ENCODE results near the gene SMO. TPM values are rescaled to one million over a fixed set of nuclear protein-coding genes. Genes with fewer than 3 reads are reported as not detected.

Gene SMO
- total RNA-seq, 1 experiment from 2014 or later: 40.3 TPM

GRCh38 chr7:129238546-129238945 lies 50.1 kb downstream of the SMO start:
- H3K27me3 ChIP-seq (replicated peaks; ENCODE audit: insufficient read depth, low read depth, low read length, poor library complexity): no peaks in the 10 kb centered on the region
- H3K4me3 ChIP-seq (ENCODE audit: low read depth, low read length, poor library complexity, severe bottlenecking): no peak overlapping the region
- no peaks in the 10 kb centered on the region for H3K36me3 ChIP-seq (ENCODE audit: insufficient read depth, low read length, poor library complexity, severe bottlenecking)
- no TSS peak for BruUV-seq (replicated peaks)
- no peak for TF ChIP-seq CTCF (conservative IDR thresholded peaks at IDR 0.05; ENCODE audit: low read depth, low read length)
- TF ChIP-seq EZH2 (IDR thresholded peaks at IDR 0.05; ENCODE audit: borderline replicate concordance, low read depth, low read length, poor library complexity, severe bottlenecking): no peak
- H3K27ac ChIP-seq (ENCODE audit: low read depth, low read length, poor library complexity, severe bottlenecking): no peak overlapping the region
- intact Hi-C loops (cut with micrococcal nuclease; ENCODE audit: unreplicated experiment): no loop called here
- CTCF ChIA-PET: interaction anchor here (0.5 kb wide), 1 partner anchor 9 kb away, joined by 9 read pairs; no protein-coding TSS in a partner anchor
- no peaks in the 10 kb centered on the region for H3K4me1 ChIP-seq (ENCODE audit: insufficient read depth, low read length, poor library complexity, severe bottlenecking)
- POLR2A ChIA-PET (ENCODE audit: low non-redundant PET): no interaction called here
- DNase-seq (ENCODE audit: low spot score): no peak
- no peaks in the 10 kb centered on the region for H3K9me3 ChIP-seq (ENCODE audit: low read depth, low read length, poor library complexity, severe bottlenecking)

GRCh38 chr7:129240119-129240820 lies 51.8 kb downstream of the SMO start:
- H3K36me3 ChIP-seq (ENCODE audit: insufficient read depth, low read length, poor library complexity, severe bottlenecking): no peaks in the 10 kb centered on the region
- H3K4me3 ChIP-seq (ENCODE audit: low read depth, low read length, poor library complexity, severe bottlenecking): no peak overlapping the region
- CTCF ChIA-PET: no interaction called here
- H3K9me3 ChIP-seq (ENCODE audit: low read depth, low read length, poor library complexity, severe bottlenecking): no peaks in the 10 kb centered on the region
- H3K27me3 ChIP-seq (replicated peaks; ENCODE audit: insufficient read depth, low read depth, low read length, poor library complexity): no peaks in the 10 kb centered on the region
- POLR2A ChIA-PET (ENCODE audit: low non-redundant PET): no interaction called here
- H3K27ac ChIP-seq (ENCODE audit: low read depth, low read length, poor library complexity, severe bottlenecking): no peak overlapping the region
- BruUV-seq (replicated peaks): no TSS peak
- no peaks in the 10 kb centered on the region for H3K4me1 ChIP-seq (ENCODE audit: insufficient read depth, low read length, poor library complexity, severe bottlenecking)
- TF ChIP-seq EZH2 (IDR thresholded peaks at IDR 0.05; ENCODE audit: borderline replicate concordance, low read depth, low read length, poor library complexity, severe bottlenecking): no peak
- no peak for TF ChIP-seq CTCF (conservative IDR thresholded peaks at IDR 0.05; ENCODE audit: low read depth, low read length)
- DNase-seq (ENCODE audit: low spot score): no peak
- intact Hi-C loops (cut with micrococcal nuclease; ENCODE audit: unreplicated experiment): no loop called here

- no peak for DNase-seq (ENCODE audit: low spot score)
- no peak overlapping the region for H3K4me3 ChIP-seq (ENCODE audit: low read depth, low read length, poor library complexity, severe bottlenecking)
- POLR2A ChIA-PET (ENCODE audit: low non-redundant PET): no interaction called here
- intact Hi-C loops (cut with micrococcal nuclease; ENCODE audit: unreplicated experiment): no loop called here
- no peaks in the 10 kb centered on the region for H3K9me3 ChIP-seq (ENCODE audit: low read depth, low read length, poor library complexity, severe bottlenecking)
- H3K27ac ChIP-seq (ENCODE audit: low read depth, low read length, poor library complexity, severe bottlenecking): no peak overlapping the region
- H3K27me3 ChIP-seq (replicated peaks; ENCODE audit: insufficient read depth, low read depth, low read length, poor library complexity): no peaks in the 10 kb centered on the region
- BruUV-seq (replicated peaks): no TSS peak
- CTCF ChIA-PET: no interaction called here
- no peaks in the 10 kb centered on the region for H3K36me3 ChIP-seq (ENCODE audit: insufficient read depth, low read length, poor library complexity, severe bottlenecking)
- TF ChIP-seq CTCF (conservative IDR thresholded peaks at IDR 0.05; ENCODE audit: low read depth, low read length) (no peak), EZH2 (IDR thresholded peaks at IDR 0.05; ENCODE audit: borderline replicate concordance, low read depth, low read length, poor library complexity, severe bottlenecking) (no peak)
- H3K4me1 ChIP-seq (ENCODE audit: insufficient read depth, low read length, poor library complexity, severe bottlenecking): no peaks in the 10 kb centered on the region
Measured at GRCh38 chr7:129244220-129244619, 55.8 kb downstream of the SMO start.

Measured in A673 (cell line).